GM21381 (cell line): Measurements from ENCODE around the gene ZNF609.
"Not testable (repeated sequence)": the region's sequence is repeated elsewhere in the genome, so short reads cannot be mapped to it uniquely, and the experiment has no call there.

Source experiments
- ATAC-seq: cut with Tn5 transposase; IDR thresholded peaks from one replicate; pipeline ENCODE4 v1.9.1; 2021; ENCODE audit warnings: mild to moderate bottlenecking, moderate library complexity; ENCODE audit not compliant: unreplicated experiment

ZNF609 gene

GRCh38 chr15:64456634-64457108, 3.7 kb upstream of the ZNF609 start:
- no peak for ATAC-seq

GRCh38 chr15:64459066-64459781, 1.2 kb upstream of the ZNF609 start:
- no peak for ATAC-seq

GRCh38 chr15:64460724-64461720, 644 bp downstream of the ZNF609 start:
- ATAC-seq = peak; percentile 20

- no peak for ATAC-seq
Measured at GRCh38 chr15:64461721-64462162, 1.4 kb downstream of the ZNF609 start.

GRCh38 chr15:64462492-64462891, 2.1 kb downstream of the ZNF609 start:
- ATAC-seq = no peak

GRCh38 chr15:64464276-64465005, 4.1 kb downstream of the ZNF609 start:
- no peak for ATAC-seq

GRCh38 chr15:64466408-64467141, 6.2 kb downstream of the ZNF609 start:
- no peak for ATAC-seq

- ATAC-seq = no peak
Measured at GRCh38 chr15:64472161-64472560, 11.8 kb downstream of the ZNF609 start.

- no peak for ATAC-seq
Measured at GRCh38 chr15:64474846-64475245, 14.5 kb downstream of the ZNF609 start.

GRCh38 chr15:64476550-64476949, 16.2 kb downstream of the ZNF609 start:
- ATAC-seq = no peak

GRCh38 chr15:64478863-64479262, 18.5 kb downstream of the ZNF609 start:
- no peak for ATAC-seq

GRCh38 chr15:64480891-64481290, 20.5 kb downstream of the ZNF609 start:
- no peak for ATAC-seq

- no peak for ATAC-seq
Measured at GRCh38 chr15:64483749-64484148, 23.4 kb downstream of the ZNF609 start.

GRCh38 chr15:64485796-64486195, 25.4 kb downstream of the ZNF609 start:
- no peak for ATAC-seq

GRCh38 chr15:64490598-64491259, 30.4 kb downstream of the ZNF609 start:
- no peak for ATAC-seq

GRCh38 chr15:64493641-64494040, 33.3 kb downstream of the ZNF609 start:
- ATAC-seq = no peak

- not testable (repeated sequence) for ATAC-seq
Measured at GRCh38 chr15:64495968-64496367, 35.6 kb downstream of the ZNF609 start.

GRCh38 chr15:64500695-64501395, 40.5 kb downstream of the ZNF609 start:
- ATAC-seq = no peak

- no peak for ATAC-seq
Measured at GRCh38 chr15:64501396-64501715, 41.0 kb downstream of the ZNF609 start.
